ENCODE data around the gene TMEM213. TPM values are rescaled to one million over a fixed set of nuclear protein-coding genes. Genes with fewer than 3 reads are reported as not detected.

The TMEM213 gene
- total and polyA plus RNA-seq, 2 of the 13 experiments (the other 11 are each of a cell fraction or from before 2014, with no cell fraction given), result not detected

DNA sequence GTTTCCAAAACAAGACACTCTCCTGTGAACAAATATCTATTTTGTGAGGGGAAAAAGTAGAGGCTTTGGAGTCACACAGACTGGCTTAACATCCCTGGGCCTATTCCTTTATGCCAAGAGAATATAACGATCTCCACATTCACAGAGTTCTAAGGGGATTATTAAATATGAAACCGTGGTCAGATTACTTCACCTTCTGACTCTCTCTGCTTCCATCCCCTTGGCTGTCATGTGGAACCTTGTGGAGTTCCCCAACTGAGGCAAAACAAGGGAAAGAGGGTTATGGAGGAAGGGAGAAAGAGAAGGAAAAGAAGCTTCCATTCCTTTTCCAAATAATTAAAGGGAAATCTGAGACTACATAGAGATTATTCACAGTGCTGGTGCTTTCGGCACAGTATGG lies 55.7 kb downstream of the TMEM213 start (continued):
- TF ChIP-seq, protein P1, sequence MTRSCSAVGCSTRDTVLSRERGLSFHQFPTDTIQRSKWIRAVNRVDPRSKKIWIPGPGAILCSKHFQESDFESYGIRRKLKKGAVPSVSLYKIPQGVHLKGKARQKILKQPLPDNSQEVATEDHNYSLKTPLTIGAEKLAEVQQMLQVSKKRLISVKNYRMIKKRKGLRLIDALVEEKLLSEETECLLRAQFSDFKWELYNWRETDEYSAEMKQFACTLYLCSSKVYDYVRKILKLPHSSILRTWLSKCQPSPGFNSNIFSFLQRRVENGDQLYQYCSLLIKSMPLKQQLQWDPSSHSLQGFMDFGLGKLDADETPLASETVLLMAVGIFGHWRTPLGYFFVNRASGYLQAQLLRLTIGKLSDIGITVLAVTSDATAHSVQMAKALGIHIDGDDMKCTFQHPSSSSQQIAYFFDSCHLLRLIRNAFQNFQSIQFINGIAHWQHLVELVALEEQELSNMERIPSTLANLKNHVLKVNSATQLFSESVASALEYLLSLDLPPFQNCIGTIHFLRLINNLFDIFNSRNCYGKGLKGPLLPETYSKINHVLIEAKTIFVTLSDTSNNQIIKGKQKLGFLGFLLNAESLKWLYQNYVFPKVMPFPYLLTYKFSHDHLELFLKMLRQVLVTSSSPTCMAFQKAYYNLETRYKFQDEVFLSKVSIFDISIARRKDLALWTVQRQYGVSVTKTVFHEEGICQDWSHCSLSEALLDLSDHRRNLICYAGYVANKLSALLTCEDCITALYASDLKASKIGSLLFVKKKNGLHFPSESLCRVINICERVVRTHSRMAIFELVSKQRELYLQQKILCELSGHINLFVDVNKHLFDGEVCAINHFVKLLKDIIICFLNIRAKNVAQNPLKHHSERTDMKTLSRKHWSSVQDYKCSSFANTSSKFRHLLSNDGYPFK (CRISPR knock-in tag; IDR thresholded peaks at IDR 0.05; ENCODE audit: borderline replicate concordance), result no peak
- TF ChIP-seq MXD4 (CRISPR knock-in tag; IDR thresholded peaks at IDR 0.05) (no peak), ONECUT2 (CRISPR knock-in tag; IDR thresholded peaks at IDR 0.05) (no peak), ZFP41 (CRISPR knock-in tag; IDR thresholded peaks at IDR 0.05; ENCODE audit: borderline replicate concordance) (no peak)

DNA sequence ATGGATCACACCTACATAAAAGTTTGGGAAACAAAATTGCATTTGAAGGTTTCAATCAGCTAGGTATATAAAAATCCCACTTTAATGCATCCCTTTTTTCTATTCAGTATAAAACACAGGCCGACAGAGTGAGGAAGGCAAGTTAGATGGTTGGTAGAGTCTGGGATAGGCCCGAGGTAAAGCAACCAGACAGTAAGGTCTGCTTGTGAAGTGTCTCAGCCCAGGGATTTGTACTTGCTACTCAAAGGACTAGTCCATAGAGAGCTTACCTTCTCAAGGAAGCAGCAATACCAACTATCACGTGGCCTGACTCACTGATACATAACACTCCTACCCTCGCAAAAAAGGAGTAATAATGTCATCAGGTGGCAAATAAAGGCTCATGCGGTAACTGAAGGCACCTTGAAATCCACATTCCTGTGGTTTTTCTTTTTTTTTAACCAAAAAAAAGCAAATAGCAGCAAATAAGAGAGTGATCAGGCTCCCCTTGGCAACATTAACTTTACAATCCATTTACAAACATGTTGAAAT lies 56.4 kb downstream of the TMEM213 start:
- no peak overlapping the region for H3K4me3 ChIP-seq (replicated peaks in 1 of 3; ENCODE audit: insufficient read depth in 1 of 3, low read depth in 2 of 3, low read length in 3 of 3)
- H3K4me1 ChIP-seq (ENCODE audit: insufficient read depth, low read length), result no peaks in the 10 kb centered on the region
- 91% methylated on average over 5 of the region's 5 CpGs for WGBS (ENCODE audit: low lambda C conversion rate)
- FAIRE-seq (no peak), DNase-seq (ENCODE audit: low spot score) (no peak), ATAC-seq (no peak)
- no peak overlapping the region for H2AFZ ChIP-seq (ENCODE audit: low read length)
- intact Hi-C loops (cut with micrococcal nuclease; ENCODE audit: unreplicated experiment) (no loop called here), in situ Hi-C loops (cut with HindIII; ENCODE audit: extremely low pct_ligation_motif_present, low pct_unique_long_range_greater_than_20kb) (no loop called here)
- no peak for TF ChIP-seq ZNF572 (CRISPR knock-in tag; IDR thresholded peaks at IDR 0.05)
- TF ChIP-seq, protein P2, sequence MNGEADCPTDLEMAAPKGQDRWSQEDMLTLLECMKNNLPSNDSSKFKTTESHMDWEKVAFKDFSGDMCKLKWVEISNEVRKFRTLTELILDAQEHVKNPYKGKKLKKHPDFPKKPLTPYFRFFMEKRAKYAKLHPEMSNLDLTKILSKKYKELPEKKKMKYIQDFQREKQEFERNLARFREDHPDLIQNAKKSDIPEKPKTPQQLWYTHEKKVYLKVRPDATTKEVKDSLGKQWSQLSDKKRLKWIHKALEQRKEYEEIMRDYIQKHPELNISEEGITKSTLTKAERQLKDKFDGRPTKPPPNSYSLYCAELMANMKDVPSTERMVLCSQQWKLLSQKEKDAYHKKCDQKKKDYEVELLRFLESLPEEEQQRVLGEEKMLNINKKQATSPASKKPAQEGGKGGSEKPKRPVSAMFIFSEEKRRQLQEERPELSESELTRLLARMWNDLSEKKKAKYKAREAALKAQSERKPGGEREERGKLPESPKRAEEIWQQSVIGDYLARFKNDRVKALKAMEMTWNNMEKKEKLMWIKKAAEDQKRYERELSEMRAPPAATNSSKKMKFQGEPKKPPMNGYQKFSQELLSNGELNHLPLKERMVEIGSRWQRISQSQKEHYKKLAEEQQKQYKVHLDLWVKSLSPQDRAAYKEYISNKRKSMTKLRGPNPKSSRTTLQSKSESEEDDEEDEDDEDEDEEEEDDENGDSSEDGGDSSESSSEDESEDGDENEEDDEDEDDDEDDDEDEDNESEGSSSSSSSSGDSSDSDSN (CRISPR knock-in tag; IDR thresholded peaks at IDR 0.05), result no peak
- TF ChIP-seq ADNP (CRISPR knock-in tag; IDR thresholded peaks at IDR 0.05), result no peak
- no peak for TF ChIP-seq ZNF644 (CRISPR knock-in tag; IDR thresholded peaks at IDR 0.05; ENCODE audit: low read depth)
- no peak for TF ChIP-seq TARDBP (CRISPR knock-in tag; IDR thresholded peaks at IDR 0.05)
- TF ChIP-seq, protein P3, sequence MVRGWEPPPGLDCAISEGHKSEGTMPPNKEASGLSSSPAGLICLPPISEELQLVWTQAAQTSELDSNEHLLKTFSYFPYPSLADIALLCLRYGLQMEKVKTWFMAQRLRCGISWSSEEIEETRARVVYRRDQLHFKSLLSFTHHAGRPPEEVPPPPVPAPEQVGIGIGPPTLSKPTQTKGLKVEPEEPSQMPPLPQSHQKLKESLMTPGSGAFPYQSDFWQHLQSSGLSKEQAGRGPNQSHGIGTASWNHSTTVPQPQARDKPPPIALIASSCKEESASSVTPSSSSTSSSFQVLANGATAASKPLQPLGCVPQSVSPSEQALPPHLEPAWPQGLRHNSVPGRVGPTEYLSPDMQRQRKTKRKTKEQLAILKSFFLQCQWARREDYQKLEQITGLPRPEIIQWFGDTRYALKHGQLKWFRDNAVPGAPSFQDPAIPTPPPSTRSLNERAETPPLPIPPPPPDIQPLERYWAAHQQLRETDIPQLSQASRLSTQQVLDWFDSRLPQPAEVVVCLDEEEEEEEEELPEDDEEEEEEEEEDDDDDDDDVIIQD (CRISPR knock-in tag; IDR thresholded peaks at IDR 0.05; ENCODE audit: low read depth), result no peak
- TF ChIP-seq ZNF235 (CRISPR knock-in tag; IDR thresholded peaks at IDR 0.05; ENCODE audit: borderline replicate concordance), result no peak
- BruUV-seq (replicated peaks), result no TSS peak
- no peak overlapping the region for H3K27ac ChIP-seq (ENCODE audit: extremely low read length, insufficient read depth, low read length)
- CTCF ChIA-PET (ENCODE audit: low intra/inter-chr PET ratio, low total read pairs), result no interaction called here
- POLR2A ChIA-PET, result no interaction called here
- no peak overlapping the region for H3K9ac ChIP-seq (ENCODE audit: insufficient read depth, low read depth, low read length)
- no peaks in the 10 kb centered on the region for H3K79me2 ChIP-seq (ENCODE audit: insufficient read depth, low read length)
- H3K36me3 ChIP-seq (replicated peaks in 1 of 2; ENCODE audit: control insufficient read depth in 1 of 2, insufficient read depth in 2 of 2, low read length in 2 of 2), result no peaks in the 10 kb centered on the region; a peak in 1 of 5 replicates
- no peaks in the 10 kb centered on the region for H3K27me3 ChIP-seq (ENCODE audit: control insufficient read depth in 1 of 2, insufficient read depth in 2 of 2, low read length in 2 of 2)
- no peak overlapping the region for H3K4me2 ChIP-seq (ENCODE audit: low read depth, low read length)
- H4K20me1 ChIP-seq (ENCODE audit: insufficient read depth, low read length), result no peaks in the 10 kb centered on the region
- no peaks in the 10 kb centered on the region for H3K9me3 ChIP-seq (ENCODE audit: low read length)

Measured in HepG2 (cell line).